A549 treated with RU486 at 1 μM for 4 hours (cell line): ENCODE measurements around the gene TMEM145. TPM values are rescaled to one million over a fixed set of nuclear protein-coding genes. Genes with fewer than 3 reads are reported as not detected.

Experiments used
- total RNA-seq: library from RNA; stranded (reverse); fragments of 200-300 nt; extraction: Qiagen RNA extraction; gene quantifications from 5 replicates; pipeline ENCODE4 v1.2.3, GENCODE V29; 2022; ENCODE audit warnings: low read depth

Gene TMEM145
- total RNA-seq, result 3.1 to 4.5 TPM (median 4.2 TPM) in 5 replicates

DNA sequence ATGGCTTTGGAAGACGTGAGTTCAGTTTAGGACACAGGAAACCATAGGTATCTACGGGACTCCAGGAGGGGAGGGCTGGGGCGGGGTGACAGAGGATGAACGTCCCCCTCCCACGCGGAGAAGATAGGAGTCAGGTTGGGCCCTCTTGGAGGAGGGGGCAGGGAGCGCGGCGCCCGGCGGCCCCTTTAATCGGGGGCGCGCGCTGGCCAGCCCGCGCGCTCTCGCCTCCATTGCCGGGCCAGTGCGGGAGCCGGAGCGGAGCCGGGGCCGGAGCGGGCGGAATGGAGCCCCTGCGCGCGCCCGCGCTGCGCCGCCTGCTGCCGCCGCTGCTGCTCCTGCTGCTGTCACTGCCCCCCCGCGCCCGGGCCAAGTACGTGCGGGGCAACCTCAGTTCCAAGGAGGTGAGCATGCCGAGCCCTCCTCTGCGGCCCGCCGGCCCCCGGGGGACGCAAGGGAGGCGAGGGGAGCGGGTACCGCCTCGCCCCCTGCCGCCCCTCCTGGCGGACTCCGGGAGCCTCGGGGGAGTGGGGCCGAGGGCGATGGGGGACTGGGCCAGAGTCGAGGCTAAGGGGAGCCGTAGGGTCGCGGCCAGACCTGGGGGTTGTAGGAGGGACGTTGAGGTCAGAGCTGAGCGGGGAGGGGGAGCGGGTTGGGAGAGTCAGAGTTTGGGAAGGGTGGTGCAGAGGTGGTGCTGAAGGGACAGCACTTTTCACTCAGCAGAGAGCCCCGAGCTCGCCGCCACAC is at the start of gene TMEM145:
Gene TMEM145 (plus strand): TSS at position 214 of the 744 bp plus-strand sequence. CDS start 68 bp downstream, at position 282.

DNA sequence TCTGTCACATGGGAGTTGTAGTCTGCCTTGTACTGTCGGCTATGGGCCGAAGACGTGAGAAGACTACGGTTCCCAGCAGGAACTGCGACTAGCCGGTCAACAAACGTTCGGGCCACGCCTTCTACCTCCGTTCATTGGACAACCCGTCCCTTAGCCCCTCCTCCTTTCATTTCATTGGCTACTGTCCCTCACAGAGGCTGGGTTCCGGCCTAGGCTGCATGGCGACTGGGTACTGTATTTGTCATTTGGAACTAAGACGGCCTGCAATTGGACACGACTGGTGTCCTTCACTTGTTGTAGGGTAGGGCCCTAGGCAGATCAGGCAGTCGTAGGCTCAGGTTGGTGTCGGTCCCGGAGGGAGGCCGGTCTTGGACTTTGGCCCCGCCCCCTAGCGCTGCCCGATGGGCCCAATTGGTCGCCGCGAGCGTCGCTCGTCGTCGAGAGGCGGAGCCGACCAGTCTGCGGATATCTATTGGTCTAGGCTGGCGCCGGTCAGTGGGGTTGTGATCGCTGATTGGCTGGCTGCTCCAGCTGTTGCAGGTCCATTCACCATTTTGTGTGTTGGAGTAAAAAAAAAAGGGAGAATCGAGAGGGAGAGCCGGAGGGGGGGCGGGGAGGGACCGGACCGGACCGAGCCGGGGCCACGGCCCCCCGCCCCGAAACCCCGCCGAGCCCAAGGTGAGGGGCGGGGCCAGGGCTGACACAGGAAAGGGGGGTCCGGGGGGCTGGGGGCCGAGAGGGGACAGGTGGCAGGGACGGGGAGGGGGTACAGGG is 44.2 kb upstream of the TMEM145 start, which contains the start of gene CIC:
Gene CIC (plus strand): TSS at position 549 of the 774 bp plus-strand sequence. CDS start 2,532 bp downstream, outside the sequence.

DNA sequence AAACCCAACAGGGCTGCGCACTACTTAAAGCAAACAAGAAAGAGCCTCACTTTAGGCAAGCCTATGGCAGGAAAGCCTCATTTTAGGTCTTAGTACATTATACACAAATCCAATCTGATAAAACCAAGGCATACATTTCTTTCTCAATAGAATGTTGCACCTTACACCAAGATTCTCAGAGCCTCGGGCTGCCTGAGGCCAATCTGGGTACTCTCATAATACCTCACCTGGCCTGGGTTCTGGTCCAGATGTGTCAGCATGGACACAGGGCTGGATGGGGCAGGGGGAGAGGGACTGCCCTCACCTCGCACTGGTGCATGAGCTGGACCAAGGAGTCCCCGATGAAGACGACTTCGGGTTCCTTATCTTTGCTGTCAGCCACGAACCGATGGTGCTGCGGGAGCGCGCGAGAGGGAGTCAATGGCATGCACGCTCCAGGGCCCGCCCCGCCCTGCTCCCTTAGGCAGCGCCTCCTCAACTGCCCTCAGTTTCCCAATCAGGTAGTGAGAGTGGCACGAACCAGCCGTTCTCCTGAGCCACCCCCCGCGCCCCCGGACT is 11.4 kb upstream of the TMEM145 start, which contains the start of gene PRR19:
Gene PRR19 (plus strand): TSS at position 487 of the 558 bp plus-strand sequence. CDS start 7,453 bp downstream, outside the sequence.

DNA sequence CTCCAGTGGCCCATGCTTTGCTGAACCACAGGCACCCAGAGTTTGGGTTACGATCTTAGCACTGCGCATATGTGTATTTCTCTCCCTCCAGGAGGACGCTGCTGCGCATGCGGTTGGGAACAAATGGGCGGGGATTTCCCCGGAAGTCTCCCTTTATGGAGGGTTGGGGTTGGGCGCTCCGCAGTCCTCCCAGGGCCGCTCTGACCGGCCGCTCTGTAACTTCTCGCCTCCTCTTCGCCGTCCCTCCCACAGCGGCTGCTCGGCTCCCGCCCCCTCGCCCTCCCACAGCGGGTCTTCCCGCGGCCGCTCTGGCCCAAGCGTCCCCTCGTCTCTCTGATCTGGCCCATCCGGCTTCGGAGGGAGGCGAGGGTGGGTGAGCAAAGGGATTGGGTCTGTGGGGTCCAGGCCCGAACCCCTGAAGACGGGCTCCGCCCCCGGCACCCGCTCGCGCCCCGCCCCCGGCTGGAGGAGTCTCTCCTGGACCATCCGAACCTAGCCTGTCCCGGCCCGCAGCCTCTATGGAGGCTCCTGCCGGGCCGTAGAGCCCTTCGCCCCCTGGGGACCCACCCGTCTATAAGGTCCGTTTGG is 12.3 kb downstream of the TMEM145 start, which contains the start of gene MEGF8:
Gene MEGF8 (plus strand): TSS at position 328 of the 588 bp plus-strand sequence. CDS start 609 bp downstream, outside the sequence.

Other genes starting within 250 kb of the TMEM145 start
- gene GRIK5, start 243.1 kb upstream of the TMEM145 start, total RNA-seq, result 0.37 to 1.6 TPM (median 0.47 TPM) in 5 replicates
- 27.3 to 39.3 TPM (median 37.1 TPM) in 5 replicates for gene ZNF574, start 237.1 kb upstream of the TMEM145 start, total RNA-seq
- 0.28 to 0.62 TPM (median 0.47 TPM) in 5 replicates for gene POU2F2, start 180.9 kb upstream of the TMEM145 start, total RNA-seq
- gene DEDD2, start 95.6 kb upstream of the TMEM145 start, total RNA-seq, result 61.5 to 94.8 TPM (median 86.7 TPM) in 5 replicates
- gene ZNF526, start 93.0 kb upstream of the TMEM145 start, total RNA-seq, result 15.6 to 20.6 TPM (median 19.6 TPM) in 5 replicates
- 116 to 166 TPM (median 162 TPM) in 5 replicates for gene GSK3A, start 70.7 kb upstream of the TMEM145 start, total RNA-seq
- 96.7 to 133 TPM (median 118 TPM) in 5 replicates for gene ERF, start 58.2 kb upstream of the TMEM145 start, total RNA-seq
- 41.4 to 63.9 TPM (median 55.5 TPM) in 5 replicates for gene CIC, start 44.1 kb upstream of the TMEM145 start, total RNA-seq
- 3.9 to 5.0 TPM (median 3.9 TPM) in 5 replicates for gene PRR19, start 11.2 kb upstream of the TMEM145 start, total RNA-seq
- gene PAFAH1B3, start 10.7 kb upstream of the TMEM145 start, total RNA-seq, result 131 to 155 TPM (median 150 TPM) in 5 replicates
- 19.6 to 26.8 TPM (median 23.5 TPM) in 5 replicates for gene MEGF8, start 12.3 kb downstream of the TMEM145 start, total RNA-seq
- 37.4 to 59.3 TPM (median 47.4 TPM) in 5 replicates for gene CNFN, start 77.0 kb downstream of the TMEM145 start, total RNA-seq
- 1.1 to 3.3 TPM (median 3.0 TPM) in 5 replicates for gene LIPE, start 114.1 kb downstream of the TMEM145 start, total RNA-seq
- gene CXCL17, start 129.6 kb downstream of the TMEM145 start, total RNA-seq, result 0.14 TPM in 1 of 5 replicates, not detected in the others
- gene CEACAM1, start 215.2 kb downstream of the TMEM145 start, total RNA-seq, result 1.8 to 2.8 TPM (median 2.2 TPM) in 5 replicates